SK-N-SH treated with all-trans-retinoic acid at 6 μM for 48 hours (cell line): ENCODE results near the gene RABGAP1L.

Experiments
- ATAC-seq: fragments of 200-7000 bp; cut with Tn5 transposase; 3 replicates; pipeline ENCODE4 v1.9.1; 2020; ENCODE audit warnings: mild to moderate bottlenecking, moderate library complexity
- ARNTL ChIP-seq: fragments of 450-650 bp; formaldehyde crosslinking; IDR thresholded peaks from 2 replicates; pipeline ENCODE4 v1.5.0; 2020; ENCODE audit warnings: low read depth, mild to moderate bottlenecking, moderate library complexity, borderline replicate concordance
- BACH2 ChIP-seq: fragments of 250-450 bp; sonication (Bioruptor Pico); IDR thresholded peaks from 2 replicates; pipeline ENCODE4 v1.9.0; 2021; ENCODE audit warnings: mild to moderate bottlenecking, borderline replicate concordance
- CREB5 ChIP-seq: fragments of 250-450 bp; sonication (Bioruptor Pico); IDR thresholded peaks from 2 replicates; pipeline ENCODE4 v1.5.1; 2020; ENCODE audit warnings: low read depth, mild to moderate bottlenecking, moderate library complexity
- CSDC2 ChIP-seq: fragments of 250-450 bp; sonication (Bioruptor Pico); IDR thresholded peaks from 2 replicates; pipeline ENCODE4 v1.5.0; 2020; ENCODE audit warnings: mild to moderate bottlenecking, moderate library complexity
- CSRNP3 ChIP-seq: fragments of 250-450 bp; sonication (Bioruptor Pico); IDR thresholded peaks from 2 replicates; pipeline ENCODE4 v1.5.1; 2021; ENCODE audit warnings: mild to moderate bottlenecking, moderate library complexity
- ESRRG ChIP-seq: fragments of 250-450 bp; sonication (Bioruptor Pico); IDR thresholded peaks from 2 replicates; pipeline ENCODE4 v1.6.1; 2021; ENCODE audit warnings: mild to moderate bottlenecking
- GLIS3 ChIP-seq: fragments of 250-450 bp; sonication (Bioruptor Pico); IDR thresholded peaks from 2 replicates; pipeline ENCODE4 v1.5.0; 2020; ENCODE audit warnings: mild to moderate bottlenecking, moderate library complexity
- ISL1 ChIP-seq: fragments of 250-450 bp; sonication (Bioruptor Pico); IDR thresholded peaks from 2 replicates; pipeline ENCODE4 v2.1.2; 2022; ENCODE audit warnings: mild to moderate bottlenecking, moderate library complexity
- OSR1 ChIP-seq: fragments of 250-450 bp; sonication (Bioruptor Pico); IDR thresholded peaks from 2 replicates; pipeline ENCODE4 v1.8.0; 2022; ENCODE audit warnings: moderate library complexity, mild to moderate bottlenecking, inconsistent platforms
- PATZ1 ChIP-seq: fragments of 250-450 bp; sonication (Bioruptor Pico); IDR thresholded peaks from 2 replicates; pipeline ENCODE4 v1.8.0; 2020; ENCODE audit warnings: mild to moderate bottlenecking, moderate library complexity, borderline replicate concordance
- PPARA ChIP-seq: fragments of 250-450 bp; sonication (Bioruptor Pico); IDR thresholded peaks from 2 replicates; pipeline ENCODE4 v1.5.0; 2020; ENCODE audit warnings: mild to moderate bottlenecking, borderline replicate concordance
- RARB ChIP-seq: fragments of 250-450 bp; sonication (Bioruptor Pico); IDR thresholded peaks from 2 replicates; pipeline ENCODE4 v1.8.0; 2021; ENCODE audit warnings: mild to moderate bottlenecking, moderate library complexity
- SNAI2 ChIP-seq: fragments of 250-450 bp; sonication (Bioruptor Pico); IDR thresholded peaks from 2 replicates; pipeline ENCODE4 v1.5.0; 2020; ENCODE audit warnings: mild to moderate bottlenecking, moderate library complexity
- TCF4 ChIP-seq: fragments of 250-450 bp; sonication (Bioruptor Pico); IDR thresholded peaks from 2 replicates; pipeline ENCODE4 v1.8.0; 2021; ENCODE audit warnings: mild to moderate bottlenecking, moderate library complexity, borderline replicate concordance
- TOX ChIP-seq: fragments of 250-450 bp; sonication (Bioruptor Pico); IDR thresholded peaks from 2 replicates; pipeline ENCODE4 v1.8.0; 2021; ENCODE audit warnings: mild to moderate bottlenecking, moderate library complexity, borderline replicate concordance
- ZC3H10 ChIP-seq: fragments of 250-450 bp; sonication (Bioruptor Pico); IDR thresholded peaks from 2 replicates; pipeline ENCODE4 v1.5.1; 2021; ENCODE audit warnings: mild to moderate bottlenecking, moderate library complexity
- ZFP3 ChIP-seq: fragments of 250-450 bp; sonication (Bioruptor Pico); IDR thresholded peaks from 2 replicates; pipeline ENCODE4 v1.5.0; 2020; ENCODE audit warnings: mild to moderate bottlenecking, moderate library complexity
- ZFP30 ChIP-seq: fragments of 450-650 bp; formaldehyde crosslinking; IDR thresholded peaks from 2 replicates; pipeline ENCODE4 v1.5.0; 2022; ENCODE audit warnings: mild to moderate bottlenecking, moderate library complexity
- ZNF565 ChIP-seq: fragments of 450-650 bp; formaldehyde crosslinking; conservative IDR thresholded peaks from 2 replicates; pipeline ENCODE4 v1.5.0; 2020; ENCODE audit warnings: low read depth, mild to moderate bottlenecking, moderate library complexity
- ZNF70 ChIP-seq: fragments of 450-650 bp; formaldehyde crosslinking; IDR thresholded peaks from 2 replicates; pipeline ENCODE4 v1.5.0; 2020; ENCODE audit warnings: mild to moderate bottlenecking, moderate library complexity
- ZNF8 ChIP-seq: fragments of 450-650 bp; formaldehyde crosslinking; IDR thresholded peaks from 2 replicates; pipeline ENCODE4 v1.5.0; 2020; ENCODE audit warnings: mild to moderate bottlenecking, moderate library complexity
- TF ChIP-seq, protein P1 (sequence below): fragments of 250-450 bp; sonication (Bioruptor Pico); IDR thresholded peaks from 2 replicates; pipeline ENCODE4 v1.5.0; 2020; ENCODE audit warnings: mild to moderate bottlenecking, moderate library complexity

The RABGAP1L gene

GRCh38 chr1:174964972-174965361 is 805.6 kb downstream of the RABGAP1L start:
- peak; percentile 42 for ATAC-seq
- no peak for TF ChIP-seq TCF4 (CRISPR knock-in tag)
- TF ChIP-seq ZNF8 (CRISPR knock-in tag) = no peak
- no peak for TF ChIP-seq CREB5
- TF ChIP-seq ZFP3 (CRISPR knock-in tag) = no peak
- TF ChIP-seq BACH2 (CRISPR knock-in tag) = no peak
- TF ChIP-seq ESRRG (CRISPR knock-in tag) = no peak
- no peak for TF ChIP-seq ARNTL (CRISPR knock-in tag)
- TF ChIP-seq, protein P1, sequence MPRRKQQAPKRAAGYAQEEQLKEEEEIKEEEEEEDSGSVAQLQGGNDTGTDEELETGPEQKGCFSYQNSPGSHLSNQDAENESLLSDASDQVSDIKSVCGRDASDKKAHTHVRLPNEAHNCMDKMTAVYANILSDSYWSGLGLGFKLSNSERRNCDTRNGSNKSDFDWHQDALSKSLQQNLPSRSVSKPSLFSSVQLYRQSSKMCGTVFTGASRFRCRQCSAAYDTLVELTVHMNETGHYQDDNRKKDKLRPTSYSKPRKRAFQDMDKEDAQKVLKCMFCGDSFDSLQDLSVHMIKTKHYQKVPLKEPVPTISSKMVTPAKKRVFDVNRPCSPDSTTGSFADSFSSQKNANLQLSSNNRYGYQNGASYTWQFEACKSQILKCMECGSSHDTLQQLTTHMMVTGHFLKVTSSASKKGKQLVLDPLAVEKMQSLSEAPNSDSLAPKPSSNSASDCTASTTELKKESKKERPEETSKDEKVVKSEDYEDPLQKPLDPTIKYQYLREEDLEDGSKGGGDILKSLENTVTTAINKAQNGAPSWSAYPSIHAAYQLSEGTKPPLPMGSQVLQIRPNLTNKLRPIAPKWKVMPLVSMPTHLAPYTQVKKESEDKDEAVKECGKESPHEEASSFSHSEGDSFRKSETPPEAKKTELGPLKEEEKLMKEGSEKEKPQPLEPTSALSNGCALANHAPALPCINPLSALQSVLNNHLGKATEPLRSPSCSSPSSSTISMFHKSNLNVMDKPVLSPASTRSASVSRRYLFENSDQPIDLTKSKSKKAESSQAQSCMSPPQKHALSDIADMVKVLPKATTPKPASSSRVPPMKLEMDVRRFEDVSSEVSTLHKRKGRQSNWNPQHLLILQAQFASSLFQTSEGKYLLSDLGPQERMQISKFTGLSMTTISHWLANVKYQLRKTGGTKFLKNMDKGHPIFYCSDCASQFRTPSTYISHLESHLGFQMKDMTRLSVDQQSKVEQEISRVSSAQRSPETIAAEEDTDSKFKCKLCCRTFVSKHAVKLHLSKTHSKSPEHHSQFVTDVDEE (CRISPR knock-in tag) = no peak
- no peak for TF ChIP-seq ISL1 (CRISPR knock-in tag)
- TF ChIP-seq ZNF70 (CRISPR knock-in tag) = no peak
- TF ChIP-seq TOX = no peak
- TF ChIP-seq RARB (CRISPR knock-in tag) = no peak
- no peak for TF ChIP-seq ZFP30 (CRISPR knock-in tag)
- no peak for TF ChIP-seq ZNF565 (CRISPR knock-in tag)
- TF ChIP-seq ZC3H10 (CRISPR knock-in tag) = no peak
- no peak for TF ChIP-seq GLIS3
- TF ChIP-seq OSR1 = no peak
- TF ChIP-seq PPARA (CRISPR knock-in tag) = no peak
- no peak for TF ChIP-seq SNAI2

DNA sequence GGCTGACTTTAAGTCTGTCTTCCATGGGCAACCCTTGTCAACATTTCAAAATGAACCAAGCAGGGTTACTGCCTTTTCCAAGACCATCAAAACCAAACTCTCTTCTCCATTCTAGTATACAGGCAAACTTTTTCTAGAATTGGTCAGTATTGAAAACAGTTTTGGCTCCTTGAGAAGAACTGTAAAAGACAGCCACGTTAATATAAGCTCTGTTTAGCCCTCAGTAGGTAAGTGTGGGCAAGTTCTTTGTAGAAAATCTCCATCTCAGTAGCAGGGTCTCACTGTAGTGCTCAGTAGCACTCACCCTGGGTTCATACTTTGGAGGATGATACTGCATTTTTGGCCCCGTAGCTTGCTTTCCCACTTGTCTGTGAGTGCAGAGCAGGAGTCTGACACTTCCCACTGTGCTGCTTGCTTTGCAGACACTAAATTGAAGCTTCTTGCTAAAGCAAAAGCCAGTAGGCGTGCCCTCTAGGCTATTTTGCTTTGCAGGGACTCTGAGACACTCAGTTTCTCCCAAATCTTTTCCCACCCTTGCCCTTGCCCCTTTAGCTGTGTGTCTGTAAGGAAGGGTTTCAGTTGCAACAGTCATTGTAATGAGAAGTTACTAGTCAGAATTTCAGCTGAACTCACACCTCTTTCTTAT is 806.2 kb downstream of the RABGAP1L start:
- TF ChIP-seq CSDC2 (CRISPR knock-in tag) = no peak
- TF ChIP-seq OSR1 = no peak
- no peak for TF ChIP-seq ZNF565 (CRISPR knock-in tag)
- no peak for TF ChIP-seq PATZ1 (CRISPR knock-in tag)
- TF ChIP-seq ZC3H10 (CRISPR knock-in tag) = no peak
- TF ChIP-seq, protein P1 (CRISPR knock-in tag) = no peak
- no peak for TF ChIP-seq ZNF70 (CRISPR knock-in tag)
- no peak for TF ChIP-seq BACH2 (CRISPR knock-in tag)
- TF ChIP-seq CSRNP3 (CRISPR knock-in tag) = no peak
- no peak for TF ChIP-seq TCF4 (CRISPR knock-in tag)
- TF ChIP-seq ISL1 (CRISPR knock-in tag) = no peak
- no peak for TF ChIP-seq RARB (CRISPR knock-in tag)
- no peak for TF ChIP-seq ARNTL (CRISPR knock-in tag)
- peak; percentile 25; the same call in 2 of the 3 replicates for ATAC-seq
